Pancreas (tissue), 10 donors: ENCODE results near the gene TMEM212. TPM values are rescaled to one million over a fixed set of nuclear protein-coding genes. Genes with fewer than 3 reads are reported as not detected.

ENCODE experiments used
- ATAC-seq, 4 donors: fragments of 200-7000 bp; cut with Tn5 transposase; one replicate each; pipeline versions ENCODE4 v1.8.0 to v1.9.1; 2020; ENCODE audit warnings: mild to moderate bottlenecking in 4 of 4, moderate library complexity in 4 of 4
- DNase-seq, 6 donors: peaks; one replicate each; pipeline ENCODE4 v3.0.0-alpha.2; 2020
- FAIRE-seq: peaks from 2 replicates; lab custom pipeline; 2012; peaks lifted over from hg19 to GRCh38; lab: Jason Lieb, UNC
- H3K27ac ChIP-seq, 4 donors: fragments of 200-600 bp; sonication (generic); 1 replicate in 3 of 4; 2 replicates in 1 of 4; pipeline versions ENCODE4 v1.5.0 to v1.8.0; 2020
- H3K27me3 ChIP-seq, 4 donors: fragments of 200-600 bp; one replicate each; pipeline ENCODE4 v1.8.0; 2021
- H3K36me3 ChIP-seq, 3 donors: fragments of 200-600 bp; sonication (generic) in 1 of 3; one replicate each; pipeline versions ENCODE4 v1.5.0 to v1.8.0; 2020 to 2021
- H3K4me1 ChIP-seq, 3 donors: fragments of 200-600 bp; one replicate each; pipeline ENCODE4 v1.8.0; 2021
- H3K4me3 ChIP-seq, 4 donors: fragments of 200-600 bp; sonication (generic) in 2 of 4; one replicate each; pipeline versions ENCODE4 v1.5.0 to v1.8.0; 2020 to 2021
- H3K9me3 ChIP-seq, 4 donors: fragments of 200-600 bp; one replicate each; pipeline ENCODE4 v1.8.0; 2021
- CTCF ChIP-seq, 4 donors: fragments of 200-600 bp; sonication (generic) in 3 of 4; IDR thresholded peaks; one replicate each; pipeline versions ENCODE4 v1.5.0 to v1.8.0; 2021; ENCODE audit warnings: antibody characterized with exemption in 4 of 4
- WGBS, 2 donors: extraction: QIAGEN DNeasy Blood & Tissue Kit; methylation state at CpG; one replicate each; pipeline ENCODE4 v1.1.7; 2013; 5-methylcytosine and 5-hydroxymethylcytosine counted together
- intact Hi-C, 3 donors: fragments of 100-400 bp; cut with DNase I; formaldehyde crosslinking; loops; one replicate each; pipeline versions ENCODE4 v1.11.1 to v1.14.2; 2022
- polyA plus RNA-seq, 2 donors: library from polyadenylated mRNA; stranded (reverse); fragments of 200-250 nt; gene quantifications; one replicate each; pipeline ENCODE4 v1.2.3, GENCODE V29; 2013
- total RNA-seq, 6 donors: library from RNA; stranded (reverse); fragmentation: NEBNext Ultra II Directional in 4 of 6; extraction: Animal tissue kit (Norgen Biotek cat#: 25700) in 4 of 6; gene quantifications; one replicate each; pipeline versions ENCODE4 v1.2.1 to v1.2.4, GENCODE V29; 2021 to 2023
- donor health status: healthy with polysubstance abuse.
- donor health status: DM: no; HTN: no; CAD: no; lungs with moderate emphysema.
- donor health status: DM: no; HTN: no; CAD: no.
- donor health status: control.
- donor health status: control.
- donor health status: Bipolar disorder and iron deficiency.
- donor health status: DM: yes; HTN: yes; CAD: no.
- donor health status: DM: no; HTN: no; CAD: no.
- donor health status: DM: no; HTN: no; CAD: no.
- donor health status: DM: yes; HTN: yes; CAD: no.

TMEM212 gene
- total RNA-seq (not detected), polyA plus RNA-seq (not detected)

GRCh38 chr3:171842864-171843518 lies at the start of gene TMEM212:
TMEM212 (plus strand) TSS chr3:171843349; CDS start chr3:171843384, 35 bp downstream.
- intact Hi-C loops: no loop called here
- TF ChIP-seq CTCF (IDR thresholded peaks at IDR 0.05): no peak
- Histone ChIP-seq H3K4me3 (no peak within 1 kb of the TSS), H3K4me1 (peaks cover 6 to 24% (median 17%) of the 10 kb centered on the region in 3 donors), H3K36me3 (no peaks in the 10 kb centered on the region), H3K27me3 (no peaks in the 10 kb centered on the region), H3K27ac (peak within 1 kb of the TSS in 1 of 4 donors; percentile 7), H3K9me3 (no peaks in the 10 kb centered on the region)
- DNase-seq (no peak), ATAC-seq (peak in 3 of 4 donors; percentile 32 to 58 (median 51)), FAIRE-seq (no peak)
- 72 to 84% methylated on average over 5 of the region's 5 CpGs for WGBS, 2 donors

GRCh38 chr3:171796625-171797264 lies 46.4 kb upstream of the TMEM212 start:
- intact Hi-C loops: no loop called here
- Histone ChIP-seq H3K4me1 (peaks cover 0 to 3% (median under 1%) of the 10 kb centered on the region in 3 donors), H3K4me3 (no peak overlapping the region), H3K9me3 (no peaks in the 10 kb centered on the region), H3K27ac (no peak overlapping the region), H3K27me3 (no peaks in the 10 kb centered on the region), H3K36me3 (no peaks in the 10 kb centered on the region)
- WGBS, 2 donors: 92 to 95% methylated on average over 4 of the region's 4 CpGs
- ATAC-seq: no peak
- TF ChIP-seq CTCF (IDR thresholded peaks at IDR 0.05): no peak
- DNase-seq: no peak
- FAIRE-seq: no peak

GRCh38 chr3:171797265-171797679 lies 45.9 kb upstream of the TMEM212 start:
- WGBS, 2 donors: 87 to 100% methylated on average over 1 of the region's 1 CpG
- peak in 2 of 4 donors; percentile 37 for ATAC-seq

GRCh38 chr3:171797873-171798272 lies 45.3 kb upstream of the TMEM212 start:
- no peaks in the 10 kb centered on the region for H3K27me3 ChIP-seq
- DNase-seq (no peak), FAIRE-seq (no peak), ATAC-seq (no peak)
- intact Hi-C loops: no loop called here
- H3K4me3 ChIP-seq: no peak overlapping the region
- no peaks in the 10 kb centered on the region for H3K9me3 ChIP-seq
- peaks cover 11 to 13% (median 12%) of the 10 kb centered on the region in 3 donors for H3K4me1 ChIP-seq
- WGBS, 2 donors: 84 to 90% methylated on average over 3 of the region's 3 CpGs
- no peaks in the 10 kb centered on the region for H3K36me3 ChIP-seq
- TF ChIP-seq CTCF (IDR thresholded peaks at IDR 0.05): no peak
- no peak overlapping the region for H3K27ac ChIP-seq

More at GRCh38 chr3:171797265-171797679, 45.9 kb upstream of the TMEM212 start:
- FAIRE-seq (no peak), DNase-seq (no peak)
- intact Hi-C loops: no loop called here
- H3K27me3 ChIP-seq: no peaks in the 10 kb centered on the region
- no peak overlapping the region for H3K4me3 ChIP-seq
- no peak overlapping the region for H3K27ac ChIP-seq
- no peaks in the 10 kb centered on the region for H3K9me3 ChIP-seq
- peaks cover 5 to 8% (median 6%) of the 10 kb centered on the region in 3 donors for H3K4me1 ChIP-seq
- H3K36me3 ChIP-seq: no peaks in the 10 kb centered on the region
- no peak for TF ChIP-seq CTCF (IDR thresholded peaks at IDR 0.05)

GRCh38 chr3:171799501-171799900 lies 43.6 kb upstream of the TMEM212 start:
- intact Hi-C loops: no loop called here

More at GRCh38 chr3:171799501-171799900, 43.6 kb upstream of the TMEM212 start:
- no peak for TF ChIP-seq CTCF (IDR thresholded peaks at IDR 0.05)
- Histone ChIP-seq H3K4me1 (peaks cover 11 to 13% (median 12%) of the 10 kb centered on the region in 3 donors), H3K9me3 (no peaks in the 10 kb centered on the region), H3K27ac (no peak overlapping the region), H3K4me3 (no peak overlapping the region), H3K27me3 (no peaks in the 10 kb centered on the region), H3K36me3 (no peaks in the 10 kb centered on the region)
- FAIRE-seq (no peak), DNase-seq (no peak), ATAC-seq (no peak)
- 94 to 95% methylated on average over 1 of the region's 1 CpG for WGBS, 2 donors
